Kidney (tissue), 22 donors: ENCODE measurements around the gene ELP6. TPM values are rescaled to one million over a fixed set of nuclear protein-coding genes. Genes with fewer than 3 reads are reported as not detected.

Experiments
- DNase-seq, 5 donors: peaks; one replicate each; pipeline ENCODE4 v3.0.0-alpha.2; 2013 to 2020
- FAIRE-seq: peaks from 2 replicates; lab custom pipeline; 2012; peaks lifted over from hg19 to GRCh38; lab: Jason Lieb, UNC
- H3K27ac ChIP-seq, 2 donors: one replicate each; pipeline ENCODE4 v1.7.0; 2013; ENCODE audit warnings: low read depth in 2 of 2, low read length in 2 of 2, inconsistent platforms in 1 of 2
- H3K27me3 ChIP-seq: one replicate; pipeline ENCODE4 v1.7.1; 2013; ENCODE audit warnings: low read length, inconsistent platforms; ENCODE audit not compliant: control insufficient read depth, insufficient read depth
- H3K36me3 ChIP-seq, 3 donors: one replicate each; pipeline versions ENCODE4 v1.7.0 to v1.7.1; 2013; ENCODE audit warnings: low read length in 3 of 3, control low read depth in 1 of 3, inconsistent platforms in 1 of 3; ENCODE audit not compliant: insufficient read depth in 3 of 3, control insufficient read depth in 2 of 3
- H3K4me1 ChIP-seq, 3 donors: one replicate each; pipeline versions ENCODE4 v1.7.0 to v1.7.1; 2013; ENCODE audit warnings: low read length in 3 of 3, inconsistent platforms in 1 of 3, low read depth in 1 of 3; ENCODE audit not compliant: control insufficient read depth in 2 of 3, insufficient read depth in 2 of 3
- H3K4me3 ChIP-seq, 3 donors: one replicate each; pipeline versions ENCODE4 v1.7.0 to v1.8.1; 2013; ENCODE audit warnings: low read length in 3 of 3, control low read depth in 1 of 3, inconsistent platforms in 1 of 3
- H3K9ac ChIP-seq, 3 donors: one replicate each; pipeline versions ENCODE4 v1.7.0 to v1.7.1; 2013; ENCODE audit warnings: low read length in 3 of 3, control low read depth in 1 of 3, inconsistent platforms in 1 of 3
- H3K9me3 ChIP-seq, 3 donors: one replicate each; pipeline versions ENCODE4 v1.7.0 to v1.7.1; 2013; ENCODE audit warnings: low read length in 3 of 3, control low read depth in 1 of 3, inconsistent platforms in 1 of 3; ENCODE audit not compliant: control insufficient read depth in 2 of 3, insufficient read depth in 1 of 3
- CTCF ChIP-seq: IDR thresholded peaks from 3 replicates; pipeline ENCODE4 v1.5.1; 2012; ENCODE audit warnings: mild to moderate bottlenecking, moderate library complexity, borderline replicate concordance; ENCODE audit not compliant: insufficient read depth; ENCODE audit errors: extremely low read depth
- intact Hi-C: fragments of 100-400 bp; cut with DNase I; formaldehyde crosslinking; loops from one replicate; pipeline ENCODE4 v1.11.1; 2022
- long read RNA-seq, 10 donors: library from polyadenylated mRNA in 1 of 10; unstranded in 1 of 10; transcript quantifications; one replicate each; pipeline ENCODE4 v2.0.0 and lab custom pipeline, GENCODE V29; 2021 to 2026
- polyA plus RNA-seq: library from polyadenylated mRNA; stranded (reverse); fragments of 350-450 nt; fragmentation: Illumina TruSeq; extraction: RNeasy Lipid Tissue Mini Kit (QIAGEN cat#74804); gene quantifications from one replicate; pipeline ENCODE4 v1.2.3, GENCODE V29; 2014; ENCODE audit warnings: low read depth, low replicate concordance; ENCODE audit not compliant: insufficient read depth
- total RNA-seq: library from RNA; stranded (reverse); fragmentation: NEBNext Ultra II Directional; extraction: Animal tissue kit (Norgen Biotek cat#: 25700); gene quantifications from one replicate; pipeline ENCODE4 v1.2.1, GENCODE V29; 2021
- donor health status: control.
- donor health status: control.
- donor health status: control.
- donor health status: control.
- donor health status: control.
- donor health status: DM: yes; HTN: yes; CAD: no.
- donor health status: Normal renal cell carcinoma (clear cell type).

ELP6 gene
- total RNA-seq (28.6 TPM), polyA plus RNA-seq (46.1 TPM)
- long read RNA-seq, donor 1, transcript ELP6-201 (7 exons, 1,401 nt) = major isoform, 6 of 8 reads
- long read RNA-seq, donor 1, partial matches to known transcripts = 0 of 8 reads
- long read RNA-seq, donor 1, other reads (novel, unspliced or antisense) = 0 of 8 reads
- long read RNA-seq, donor 2, transcript ELP6-201 (7 exons, 1,401 nt) = major isoform, 11 of 18 reads
- long read RNA-seq, donor 2, partial matches to known transcripts = 6 of 18 reads
- long read RNA-seq, donor 2, other reads (novel, unspliced or antisense) = 0 of 18 reads
- long read RNA-seq, donor 3, transcript ELP6-201 (7 exons, 1,401 nt) = major isoform, 17 of 24 reads
- long read RNA-seq, donor 3, partial matches to known transcripts = 6 of 24 reads
- long read RNA-seq, donor 3, other reads (novel, unspliced or antisense) = 0 of 24 reads
- long read RNA-seq, donor 4, transcript ELP6-201 (7 exons, 1,401 nt) = major isoform, 12 of 25 reads
- long read RNA-seq, donor 4, partial matches to known transcripts = 10 of 25 reads
- long read RNA-seq, donor 4, other reads (novel, unspliced or antisense) = 0 of 25 reads
- long read RNA-seq, donor 5 = 0 reads
- long read RNA-seq, donor 6, transcript ELP6-201 (7 exons, 1,401 nt) = major isoform, 9 of 21 reads
- long read RNA-seq, donor 6, partial matches to known transcripts = 8 of 21 reads
- long read RNA-seq, donor 6, other reads (novel, unspliced or antisense) = 0 of 21 reads
- long read RNA-seq, donor 7, transcript ELP6-201 (7 exons, 1,401 nt) = major isoform, 17 of 28 reads
- long read RNA-seq, donor 7, partial matches to known transcripts = 4 of 28 reads
- long read RNA-seq, donor 7, other reads (novel, unspliced or antisense) = 4 of 28 reads
- long read RNA-seq, donor 8, partial matches to known transcripts = 6 of 13 reads
- long read RNA-seq, donor 8, other reads (novel, unspliced or antisense) = 0 of 13 reads
- long read RNA-seq, donor 9, partial matches to known transcripts = 0 of 9 reads
- long read RNA-seq, donor 9, other reads (novel, unspliced or antisense) = 0 of 9 reads
- long read RNA-seq, donor 10, transcript ELP6-201 (7 exons, 1,401 nt) = major isoform, 12 of 29 reads
- long read RNA-seq, donor 10, partial matches to known transcripts = 14 of 29 reads
- long read RNA-seq, donor 10, other reads (novel, unspliced or antisense) = 0 of 29 reads

- H3K4me1 ChIP-seq = peaks cover 0 to 2% (median 0%) of the 10 kb centered on the region in 3 donors
- peak; percentile 49 for TF ChIP-seq CTCF
- peak within 1 kb of the TSS; percentile 73 to 90 (median 87) for H3K9ac ChIP-seq
- peak within 1 kb of the TSS; percentile 98 to 99 for H3K27ac ChIP-seq
- H3K4me3 ChIP-seq = peak within 1 kb of the TSS; percentile 90 to 94 (median 91)
- DNase-seq (peak; percentile 98 to 99 (median 99)), FAIRE-seq (no peak)
- H3K36me3 ChIP-seq = peaks cover 4 to 11% (median 5%) of the 10 kb centered on the region in 3 donors
- H3K9me3 ChIP-seq = no peaks in the 10 kb centered on the region
- H3K27me3 ChIP-seq = no peaks in the 10 kb centered on the region
- intact Hi-C loops = no loop called here
These were observed at the start of gene ELP6 for GRCh38 chr3:47513125-47513929. ELP6 (minus strand) TSS chr3:47513712; CDS start chr3:47513590, 122 bp downstream.

- Histone ChIP-seq H3K27ac (no peak overlapping the region), H3K36me3 (no peaks in the 10 kb centered on the region), H3K9ac (no peak overlapping the region), H3K27me3 (no peaks in the 10 kb centered on the region), H3K4me3 (no peak overlapping the region), H3K4me1 (no peaks in the 10 kb centered on the region), H3K9me3 (peaks cover 0 to 6% (median 0%) of the 10 kb centered on the region in 3 donors)
- FAIRE-seq = no peak
- TF ChIP-seq CTCF = no peak
- DNase-seq = no peak
- intact Hi-C loops = no loop called here
These were observed 42.8 kb upstream of the ELP6 start for GRCh38 chr3:47556351-47556750.

GRCh38 chr3:47554335-47554734 is 40.8 kb upstream of the ELP6 start:
- DNase-seq = no peak
- Histone ChIP-seq H3K27ac (no peak overlapping the region), H3K4me1 (no peaks in the 10 kb centered on the region), H3K9ac (no peak overlapping the region), H3K9me3 (peaks cover 0 to 6% (median 0%) of the 10 kb centered on the region in 3 donors), H3K27me3 (no peaks in the 10 kb centered on the region), H3K36me3 (no peaks in the 10 kb centered on the region), H3K4me3 (no peak overlapping the region)
- intact Hi-C loops = no loop called here
- no peak for FAIRE-seq
- no peak for TF ChIP-seq CTCF
